SU-DHL-6 (cell line): ENCODE results near the gene ZNF581.

Source experiments
- H2AFZ ChIP-seq: fragments of 200-600 bp; sonication (generic); 2 replicates; pipeline ENCODE4 v1.6.1; 2014; ENCODE audit warnings: low read depth, mild to moderate bottlenecking, moderate library complexity, mixed read lengths, antibody characterized with exemption, low read length; ENCODE audit not compliant: severe bottlenecking
- H3F3A ChIP-seq: fragments of 200-600 bp; shearing (Covaris generic); 2 replicates; pipeline ENCODE4 v1.6.0; 2016; ENCODE audit warnings: antibody characterized with exemption, mild to moderate bottlenecking; ENCODE audit not compliant: insufficient read depth
- H3K27ac ChIP-seq: fragments of 200-600 bp; sonication (generic); 2 replicates; pipeline ENCODE4 v1.5.1; 2016; ENCODE audit warnings: low read depth, mild to moderate bottlenecking, low read length, moderate library complexity, mixed read lengths
- H3K27me3 ChIP-seq: fragments of 200-600 bp; sonication (generic), shearing (Covaris generic); 2 replicates; pipeline ENCODE4 v1.6.0; 2014; ENCODE audit warnings: mild to moderate bottlenecking, low read length
- H3K36me3 ChIP-seq: fragments of 200-600 bp; sonication (generic); 2 replicates; pipeline ENCODE4 v1.6.1; 2014; ENCODE audit warnings: mild to moderate bottlenecking, low read length, mixed read lengths
- H3K4me2 ChIP-seq: fragments of 300-600, 200-600 bp; shearing (Covaris generic), sonication (generic); 2 replicates; pipeline ENCODE4 v1.6.0; 2014; ENCODE audit warnings: low read length, low read depth, mild to moderate bottlenecking; ENCODE audit not compliant: poor library complexity, severe bottlenecking
- H3K4me3 ChIP-seq: fragments of 200-600 bp; sonication (generic); 2 replicates; pipeline ENCODE4 v1.5.1; 2014; ENCODE audit warnings: antibody characterized with exemption, low read length, mild to moderate bottlenecking, mixed read lengths; ENCODE audit not compliant: insufficient read depth, poor library complexity, severe bottlenecking
- H3K79me2 ChIP-seq: fragments of 200-600 bp; sonication (generic); 2 replicates; pipeline ENCODE4 v1.6.1; 2014; ENCODE audit warnings: mild to moderate bottlenecking, low read length, moderate library complexity; ENCODE audit not compliant: insufficient read depth
- H3K9ac ChIP-seq: fragments of 200-600 bp; sonication (generic); 2 replicates; pipeline ENCODE4 v1.7.0; 2014; ENCODE audit warnings: mild to moderate bottlenecking, low read length
- H3K9me2 ChIP-seq: fragments of 200-600 bp; sonication (generic); replicated peaks from 2 replicates; pipeline ENCODE4 v1.6.1; 2014; ENCODE audit warnings: low read length; ENCODE audit not compliant: insufficient read depth
- H3K9me3 ChIP-seq: fragments of 200-600 bp; sonication (generic); 2 replicates; pipeline ENCODE4 v1.6.1; 2014; ENCODE audit warnings: low read length, mixed read lengths; ENCODE audit not compliant: insufficient read depth
- H4K20me1 ChIP-seq: fragments of 200-600 bp; sonication (generic); 2 replicates; pipeline ENCODE4 v1.6.1; 2014; ENCODE audit warnings: low read depth, mild to moderate bottlenecking, antibody characterized with exemption, low read length, moderate library complexity, mixed read lengths
- EZH2phosphoT487 ChIP-seq: fragments of 200-600 bp; sonication (generic), shearing (Covaris generic); conservative IDR thresholded peaks from 2 replicates; pipeline ENCODE4 v1.6.1; 2018; ENCODE audit warnings: mild to moderate bottlenecking, antibody characterized with exemption, low read length, moderate library complexity, mixed read lengths
- TF ChIP-seq, protein P1 (sequence below): fragments of 200-600 bp; sonication (generic); IDR thresholded peaks from one replicate; pipeline ENCODE4 v1.5.1; 2017; ENCODE audit warnings: antibody characterized with exemption, mild to moderate bottlenecking, low read length, moderate library complexity; ENCODE audit not compliant: insufficient read depth, poor library complexity, severe bottlenecking

The ZNF581 gene

DNA sequence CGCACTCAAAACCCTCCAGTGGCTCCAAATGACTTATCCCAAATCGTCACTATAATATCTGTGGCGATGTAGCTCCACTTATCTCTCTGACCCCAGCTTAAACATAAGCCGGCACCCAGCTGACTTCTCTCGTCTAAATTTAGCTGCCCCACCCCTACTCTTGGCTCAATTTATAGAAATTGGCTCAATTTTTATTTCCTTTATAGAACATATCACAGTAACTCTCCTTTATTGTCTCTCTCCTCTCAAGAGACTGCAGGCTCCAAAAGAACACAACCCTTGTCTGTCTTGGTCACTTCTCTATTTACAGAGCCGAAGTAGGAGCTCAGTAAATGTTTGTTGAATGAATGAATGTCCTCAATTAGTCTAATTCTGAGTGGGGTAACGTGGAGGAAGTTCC is 19.9 kb upstream of the ZNF581 start:
- Histone ChIP-seq H3K36me3 (no peaks in the 10 kb centered on the region), H3K9me2 (no peaks in the 10 kb centered on the region), H3K4me2 (peak overlapping the region; percentile 33), H3K79me2 (no peaks in the 10 kb centered on the region), H3F3A (peaks cover 20% of the 10 kb centered on the region), H3K27ac (no peak overlapping the region), H3K4me3 (peak overlapping the region; percentile 47), H4K20me1 (no peaks in the 10 kb centered on the region), H3K9ac (no peak overlapping the region), H3K9me3 (no peaks in the 10 kb centered on the region), H2AFZ (no peak overlapping the region), H3K27me3 (no peaks in the 10 kb centered on the region)
- TF ChIP-seq EZH2phosphoT487: no peak
- TF ChIP-seq, protein P1, sequence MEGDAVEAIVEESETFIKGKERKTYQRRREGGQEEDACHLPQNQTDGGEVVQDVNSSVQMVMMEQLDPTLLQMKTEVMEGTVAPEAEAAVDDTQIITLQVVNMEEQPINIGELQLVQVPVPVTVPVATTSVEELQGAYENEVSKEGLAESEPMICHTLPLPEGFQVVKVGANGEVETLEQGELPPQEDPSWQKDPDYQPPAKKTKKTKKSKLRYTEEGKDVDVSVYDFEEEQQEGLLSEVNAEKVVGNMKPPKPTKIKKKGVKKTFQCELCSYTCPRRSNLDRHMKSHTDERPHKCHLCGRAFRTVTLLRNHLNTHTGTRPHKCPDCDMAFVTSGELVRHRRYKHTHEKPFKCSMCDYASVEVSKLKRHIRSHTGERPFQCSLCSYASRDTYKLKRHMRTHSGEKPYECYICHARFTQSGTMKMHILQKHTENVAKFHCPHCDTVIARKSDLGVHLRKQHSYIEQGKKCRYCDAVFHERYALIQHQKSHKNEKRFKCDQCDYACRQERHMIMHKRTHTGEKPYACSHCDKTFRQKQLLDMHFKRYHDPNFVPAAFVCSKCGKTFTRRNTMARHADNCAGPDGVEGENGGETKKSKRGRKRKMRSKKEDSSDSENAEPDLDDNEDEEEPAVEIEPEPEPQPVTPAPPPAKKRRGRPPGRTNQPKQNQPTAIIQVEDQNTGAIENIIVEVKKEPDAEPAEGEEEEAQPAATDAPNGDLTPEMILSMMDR: no peak

DNA sequence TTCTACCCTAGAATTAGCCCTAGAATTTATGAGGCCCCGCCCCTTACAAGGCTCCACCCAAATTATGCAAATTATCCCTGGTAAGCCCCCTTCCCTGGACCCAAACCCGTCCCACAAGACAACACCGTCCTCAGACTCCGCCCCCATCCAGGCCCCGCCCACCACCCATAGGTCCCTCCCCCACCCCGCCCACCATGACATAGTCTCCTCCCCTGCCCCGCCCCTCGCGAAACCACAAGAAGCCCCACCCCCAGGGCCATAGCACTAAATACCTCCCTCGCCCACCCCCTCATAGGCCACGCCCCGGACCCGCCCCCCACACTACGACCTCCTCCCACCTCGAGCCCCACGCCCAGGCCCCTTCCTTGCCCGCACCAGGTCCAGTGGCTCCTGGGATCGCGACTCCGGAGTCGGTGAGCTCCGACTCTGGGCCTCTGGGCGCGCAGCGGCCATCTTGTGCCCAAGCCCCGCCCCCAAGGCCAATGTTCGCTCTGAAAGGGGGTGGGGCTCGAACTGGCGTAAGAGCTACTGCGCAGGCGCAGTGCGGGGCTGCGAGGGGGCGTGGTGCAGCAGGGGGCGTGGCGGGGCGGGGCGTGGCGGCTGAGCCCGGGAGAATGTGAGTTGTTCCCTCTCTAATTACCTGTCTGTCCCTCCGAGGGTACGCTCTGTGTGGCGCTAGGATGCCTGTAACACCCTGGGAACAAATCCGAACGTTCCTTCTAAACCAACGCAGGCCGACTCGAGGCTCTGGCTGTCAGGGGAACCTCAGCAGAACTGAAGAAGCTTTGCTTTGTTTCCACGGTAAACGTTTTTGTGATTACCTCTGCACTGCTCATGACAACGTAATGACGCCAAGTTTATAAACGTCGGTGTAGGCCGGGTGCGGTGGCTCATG is 19.1 kb upstream of the ZNF581 start, which contains the start of gene ZNF784:
Gene ZNF784 (minus strand): TSS at position 458 of the 895 bp plus-strand sequence. CDS start 5 bp downstream, at position 453.
- Histone ChIP-seq H3K27me3 (no peaks in the 10 kb centered on the region), H3F3A (peaks cover 16% of the 10 kb centered on the region), H3K9me2 (no peaks in the 10 kb centered on the region), H2AFZ (peak within 1 kb of the TSS; percentile 54), H3K79me2 (no peaks in the 10 kb centered on the region), H3K36me3 (no peaks in the 10 kb centered on the region), H3K4me3 (peak within 1 kb of the TSS; percentile 47), H3K9ac (peak within 1 kb of the TSS; percentile 44), H3K27ac (peak within 1 kb of the TSS; percentile 70), H4K20me1 (no peaks in the 10 kb centered on the region), H3K4me2 (peak within 1 kb of the TSS; percentile 61), H3K9me3 (no peaks in the 10 kb centered on the region)
- TF ChIP-seq EZH2phosphoT487: no peak
- TF ChIP-seq, protein P1: no peak

DNA sequence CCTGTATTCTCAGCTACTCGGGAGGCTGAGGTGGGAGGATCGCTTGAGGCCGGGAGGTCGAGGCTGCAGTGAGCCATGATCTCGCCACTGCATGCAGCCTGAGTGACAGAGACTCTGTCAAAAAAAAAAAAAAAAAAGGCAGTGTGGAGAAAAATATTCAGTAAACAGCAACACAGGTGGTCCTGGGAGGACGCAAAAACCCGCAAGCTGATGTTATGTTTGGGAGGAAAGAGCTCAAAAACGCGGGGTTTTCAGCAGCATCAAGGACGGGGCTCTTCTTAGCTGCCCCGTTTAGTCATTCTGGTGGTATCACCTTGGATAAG is 18.5 kb upstream of the ZNF581 start:
- TF ChIP-seq EZH2phosphoT487: no peak
- TF ChIP-seq, protein P1: no peak
- peak overlapping the region; percentile 54 for H2AFZ ChIP-seq

More for the DNA sequence above, 18.5 kb upstream of the ZNF581 start:
- no peaks in the 10 kb centered on the region for H3K9me3 ChIP-seq
- peak overlapping the region; percentile 44 for H3K9ac ChIP-seq
- H3K4me2 ChIP-seq: peak overlapping the region; percentile 61
- H3K27me3 ChIP-seq: no peaks in the 10 kb centered on the region
- no peaks in the 10 kb centered on the region for H4K20me1 ChIP-seq
- H3K4me3 ChIP-seq: peak overlapping the region; percentile 47
- H3K79me2 ChIP-seq: no peaks in the 10 kb centered on the region
- no peak overlapping the region for H3K27ac ChIP-seq
- peaks cover 14% of the 10 kb centered on the region for H3F3A ChIP-seq
- no peaks in the 10 kb centered on the region for H3K36me3 ChIP-seq
- no peaks in the 10 kb centered on the region for H3K9me2 ChIP-seq
